Measurements from ENCODE around the gene EPSTI1.

EPSTI1 gene

DNA sequence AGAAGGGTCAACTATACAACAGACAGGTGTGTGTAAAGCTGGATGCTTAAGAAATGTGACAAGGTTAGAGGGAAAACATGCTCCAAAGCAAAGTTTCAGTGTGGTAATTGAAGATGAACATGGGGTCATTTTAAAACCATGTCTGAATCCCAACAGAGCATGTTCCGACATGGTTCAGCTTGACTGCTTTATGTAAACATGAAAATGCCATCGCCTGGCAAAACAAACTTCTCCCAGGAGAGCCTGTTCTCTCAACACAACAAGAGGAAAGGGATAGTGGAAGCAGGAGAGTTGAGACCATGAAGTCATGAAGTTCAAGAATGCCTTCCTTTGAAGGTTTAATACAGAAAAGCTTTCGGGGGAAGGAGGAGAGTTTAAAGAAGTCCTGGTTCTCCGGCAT lies 85.8 kb downstream of the EPSTI1 start:
- DNase-seq (ENCODE audit: low read depth, low spot score) = peak; percentile 16
- H3K27ac ChIP-seq = no peak overlapping the region

GRCh38 chr13:42905579-42905978 lies 86.5 kb downstream of the EPSTI1 start:
- no peak for DNase-seq (ENCODE audit: low read depth, low spot score)
- no peak overlapping the region for H3K27ac ChIP-seq

- DNase-seq (ENCODE audit: low read depth, low spot score) = no peak
- no peak overlapping the region for H3K27ac ChIP-seq
Observed at GRCh38 chr13:42899266-42899665, 92.8 kb downstream of the EPSTI1 start.

GRCh38 chr13:42895776-42896175 lies 96.3 kb downstream of the EPSTI1 start:
- no peak overlapping the region for H3K27ac ChIP-seq
- no peak for DNase-seq (ENCODE audit: low read depth, low spot score)

GRCh38 chr13:42894765-42895243 lies 97.2 kb downstream of the EPSTI1 start:
- H3K27ac ChIP-seq = no peak overlapping the region
- no peak for DNase-seq (ENCODE audit: low read depth, low spot score)

DNA sequence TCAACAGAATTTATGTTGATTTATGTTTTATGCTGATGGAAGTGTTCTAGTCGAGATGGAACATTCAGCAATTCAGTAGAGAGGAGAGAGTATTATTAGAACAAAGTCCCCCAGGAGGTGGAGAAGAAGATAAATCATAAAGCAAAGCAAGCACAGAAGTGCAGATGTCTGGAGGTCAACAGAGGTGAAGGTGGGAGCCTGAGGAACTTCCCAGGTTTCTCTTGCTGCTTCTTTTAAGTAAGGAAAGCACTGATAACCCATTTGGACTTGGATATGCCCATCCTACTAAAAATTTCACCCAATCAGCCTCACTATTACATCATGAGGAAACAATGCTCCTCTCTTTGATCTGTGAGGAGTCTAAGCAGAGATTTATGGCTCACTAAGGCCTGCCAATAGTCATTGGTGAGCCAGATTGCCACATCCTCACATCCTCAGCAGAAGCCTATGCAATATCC lies 98.8 kb downstream of the EPSTI1 start:
- DNase-seq (ENCODE audit: low read depth, low spot score) = no peak

DNA sequence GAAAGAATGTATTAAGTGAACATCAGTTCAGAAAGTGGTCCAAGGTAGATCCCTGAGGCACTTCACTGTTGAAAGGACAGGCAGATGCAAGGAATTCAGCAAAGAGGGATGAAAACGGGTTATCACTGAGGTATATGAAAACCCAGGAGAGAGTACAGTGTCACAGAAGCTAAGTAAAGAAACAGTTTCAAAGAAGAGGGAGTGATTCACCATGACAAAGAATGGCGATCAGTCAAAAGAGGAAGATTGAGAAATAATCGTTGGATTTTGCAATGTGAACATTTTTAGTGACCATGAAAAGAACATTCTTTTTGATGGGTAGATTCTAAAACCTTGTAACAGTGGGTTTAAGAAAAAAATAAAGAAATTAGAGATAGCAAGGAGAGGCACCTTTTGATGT lies 99.3 kb downstream of the EPSTI1 start:
- DNase-seq (ENCODE audit: low read depth, low spot score) = no peak
- peak overlapping the region; percentile 64 for H3K27ac ChIP-seq

More for the DNA sequence above, 98.8 kb downstream of the EPSTI1 start:
- H3K27ac ChIP-seq = peak overlapping the region; percentile 64

DNA sequence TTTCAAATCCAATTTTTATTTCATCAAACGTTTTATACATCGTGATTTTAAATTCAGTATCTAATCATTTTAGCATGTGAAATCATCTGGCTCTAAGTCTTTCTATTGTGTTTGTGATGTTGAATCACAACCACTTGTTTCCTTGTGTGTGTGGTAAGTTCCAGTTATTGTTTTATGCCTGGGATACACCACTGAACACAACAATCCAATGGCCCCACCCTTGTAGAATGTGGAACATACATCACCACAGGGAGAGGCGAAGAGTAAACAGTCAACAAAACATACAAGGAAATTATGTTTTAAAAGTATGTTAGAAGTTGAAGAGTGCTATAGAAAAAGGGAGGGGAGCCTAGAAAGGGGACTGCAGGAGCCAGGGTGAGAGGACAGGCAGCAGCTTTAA lies 100.5 kb downstream of the EPSTI1 start:
- DNase-seq (ENCODE audit: low read depth, low spot score) = peak; percentile 53
- peak overlapping the region; percentile 64 for H3K27ac ChIP-seq

DNA sequence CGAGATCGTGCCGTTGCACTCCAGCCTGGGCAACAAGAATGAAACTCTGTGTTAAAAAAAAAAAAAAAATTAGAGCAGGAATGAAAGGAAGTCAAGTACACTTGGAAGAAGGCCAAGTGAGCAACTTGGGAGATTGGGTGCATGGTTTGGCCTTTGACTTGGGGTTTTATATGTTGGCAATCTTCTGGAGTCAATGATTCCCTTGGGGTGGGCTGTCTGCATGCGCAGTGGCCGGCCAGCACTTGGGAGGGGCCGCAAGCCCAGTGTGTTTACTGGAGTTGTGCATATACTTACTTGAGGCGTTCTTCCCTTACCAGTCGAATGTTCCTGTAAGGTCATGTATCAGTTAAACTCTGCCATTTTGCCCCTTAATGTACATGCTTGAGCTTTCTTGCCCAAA lies 106.7 kb downstream of the EPSTI1 start:
- H3K27ac ChIP-seq = no peak overlapping the region
- DNase-seq (ENCODE audit: low read depth, low spot score) = no peak

GRCh38 chr13:42883771-42884467 lies 108.1 kb downstream of the EPSTI1 start:
- H3K27ac ChIP-seq = no peak overlapping the region
- DNase-seq (ENCODE audit: low read depth, low spot score) = no peak

DNA sequence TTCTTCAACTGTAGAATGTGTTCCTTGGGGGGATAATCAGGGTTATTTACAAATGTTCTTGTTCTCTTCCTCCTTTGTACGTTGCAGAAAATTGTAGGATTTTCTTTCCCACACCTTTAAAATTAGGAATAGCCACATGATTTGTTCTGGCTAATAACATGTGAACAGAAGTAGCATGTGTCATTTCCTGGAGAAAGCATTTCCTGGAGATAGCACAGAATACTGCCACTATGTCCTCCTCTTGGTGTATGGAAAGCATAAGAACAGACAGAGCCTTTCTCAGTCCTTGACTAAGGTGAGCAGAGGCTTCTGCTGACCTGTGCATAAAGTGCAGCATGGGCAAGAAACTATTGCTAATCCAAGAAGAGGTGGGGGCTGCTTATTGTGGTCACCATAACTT lies 108.9 kb downstream of the EPSTI1 start:
- H3K27ac ChIP-seq = no peak overlapping the region
- DNase-seq (ENCODE audit: low read depth, low spot score) = no peak

GRCh38 chr13:42880056-42880605 lies 111.9 kb downstream of the EPSTI1 start:
- H3K27ac ChIP-seq = no peak overlapping the region
- DNase-seq (ENCODE audit: low read depth, low spot score) = no peak

GRCh38 chr13:42878721-42879120 lies 113.3 kb downstream of the EPSTI1 start:
- no peak for DNase-seq (ENCODE audit: low read depth, low spot score)

DNA sequence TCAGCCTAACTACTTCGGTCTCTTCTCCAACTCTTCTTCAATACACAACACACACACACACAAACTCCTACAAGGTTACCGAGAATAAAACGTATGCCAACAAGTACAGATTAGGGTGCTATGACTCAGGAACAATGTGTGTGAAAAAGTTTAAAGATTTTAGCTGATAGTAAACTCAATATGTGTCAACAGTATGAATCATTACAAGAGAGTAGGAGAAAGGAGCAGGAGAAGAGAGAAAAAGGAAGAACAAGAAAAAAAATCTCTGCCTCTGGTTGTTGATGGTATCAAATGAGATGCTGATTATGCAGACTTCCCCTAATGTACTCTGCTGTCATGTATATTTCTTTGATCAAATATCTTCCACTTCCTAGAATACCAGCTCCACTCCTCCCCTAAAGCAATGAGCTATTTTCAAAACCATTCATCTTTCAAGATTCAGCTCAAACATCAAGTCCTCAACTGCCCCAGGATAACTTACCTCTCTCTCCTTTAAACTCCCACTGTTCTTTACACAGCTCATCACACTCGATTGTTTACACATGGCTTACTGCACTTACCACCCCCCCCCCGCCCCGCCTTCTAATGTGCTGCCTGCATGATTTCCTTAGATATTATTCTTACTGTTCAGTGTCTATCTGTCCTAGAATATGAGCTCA lies 115.0 kb downstream of the EPSTI1 start:
- peak; percentile 73 for DNase-seq (ENCODE audit: low read depth, low spot score)
- peak overlapping the region; percentile 46 for H3K27ac ChIP-seq

More at GRCh38 chr13:42878721-42879120, 113.3 kb downstream of the EPSTI1 start:
- no peak overlapping the region for H3K27ac ChIP-seq

GRCh38 chr13:42876270-42876714 lies 115.7 kb downstream of the EPSTI1 start:
- no peak for DNase-seq (ENCODE audit: low read depth, low spot score)
- H3K27ac ChIP-seq = no peak overlapping the region

DNA sequence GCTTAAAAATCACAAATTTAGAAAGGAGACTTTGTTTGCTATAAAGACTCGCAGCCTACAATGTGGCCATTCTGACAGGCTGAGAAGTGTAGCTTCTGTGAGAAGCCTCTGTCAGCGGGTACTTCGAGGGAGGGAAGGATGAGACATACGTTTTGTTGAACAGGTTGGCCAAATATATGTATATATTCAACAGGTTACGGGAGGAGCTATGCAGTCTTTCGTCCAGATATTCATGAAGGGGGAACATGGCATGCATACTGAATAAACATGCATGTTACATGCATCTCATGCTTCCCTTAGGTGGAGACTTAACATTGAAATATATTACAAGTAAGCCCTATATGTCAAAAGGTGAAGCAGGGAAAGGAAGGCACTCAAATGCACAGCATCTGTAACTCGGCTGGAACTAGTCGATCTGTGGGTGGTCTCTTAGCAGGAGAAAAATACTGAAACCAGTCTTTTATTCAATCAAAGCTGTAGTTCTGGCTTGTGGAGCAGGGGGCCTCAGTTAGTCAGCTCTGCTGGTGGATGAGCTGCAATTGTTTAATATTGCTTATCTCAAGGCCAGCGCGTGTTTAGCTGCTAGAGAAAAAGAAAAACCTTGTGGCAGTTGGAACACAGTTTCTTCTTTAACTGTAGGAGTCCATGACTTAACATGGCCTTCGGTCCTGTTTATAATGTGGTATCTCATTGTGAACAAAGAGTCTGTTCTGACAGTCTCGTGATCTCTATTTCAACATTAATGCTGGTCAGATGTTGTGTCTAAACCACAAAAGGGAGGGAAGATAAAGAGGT lies 116.4 kb downstream of the EPSTI1 start:
- DNase-seq (ENCODE audit: low read depth, low spot score) = no peak

GRCh38 chr13:42874221-42874620 lies 117.8 kb downstream of the EPSTI1 start:
- no peak overlapping the region for H3K27ac ChIP-seq

More for the DNA sequence above, 116.4 kb downstream of the EPSTI1 start:
- no peak overlapping the region for H3K27ac ChIP-seq

GRCh38 chr13:42873081-42873480 lies 119.0 kb downstream of the EPSTI1 start:
- no peak for DNase-seq (ENCODE audit: low read depth, low spot score)
- H3K27ac ChIP-seq = no peak overlapping the region

More at GRCh38 chr13:42874221-42874620, 117.8 kb downstream of the EPSTI1 start:
- no peak for DNase-seq (ENCODE audit: low read depth, low spot score)

- H3K27ac ChIP-seq = no peak overlapping the region
- DNase-seq (ENCODE audit: low read depth, low spot score) = no peak
Observed at GRCh38 chr13:42867232-42867631, 124.8 kb downstream of the EPSTI1 start.

DNA sequence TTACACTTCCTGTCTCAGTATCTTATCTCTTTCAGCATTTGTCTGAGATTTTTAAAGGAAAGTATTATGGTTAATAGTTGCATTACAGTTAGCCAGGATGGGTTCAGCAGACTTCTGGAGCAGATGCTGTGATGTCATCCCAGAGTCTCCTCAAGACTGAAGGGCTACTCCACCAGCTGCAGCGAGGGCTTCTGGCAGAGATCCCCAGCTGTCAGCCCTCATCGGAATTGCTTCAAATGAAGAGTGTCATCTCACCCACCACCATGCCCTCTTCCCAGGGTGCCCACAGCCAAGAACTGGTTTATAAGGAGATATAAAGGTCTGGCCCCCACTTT lies 126.3 kb downstream of the EPSTI1 start:
- DNase-seq (ENCODE audit: low read depth, low spot score) = no peak
- H3K27ac ChIP-seq = no peak overlapping the region
